HFFc6 (cell line): ENCODE results near the gene TNFRSF18. TPM values are rescaled to one million over a fixed set of nuclear protein-coding genes. Genes with fewer than 3 reads are reported as not detected.

Experiments used
- DNase-seq: peaks from one replicate; pipeline ENCODE4 v3.0.0-alpha.2; 2018
- H3K27ac Mint-ChIP-seq: 2 replicates; pipeline ENCODE4 v1.8.0; 2020; ENCODE audit warnings: mild to moderate bottlenecking, mixed read lengths
- H3K27me3 Mint-ChIP-seq: 2 replicates; pipeline ENCODE4 v1.8.0; 2021; ENCODE audit warnings: mild to moderate bottlenecking, moderate library complexity, mixed read lengths; ENCODE audit not compliant: insufficient read depth
- H3K36me3 Mint-ChIP-seq: 2 replicates; pipeline ENCODE4 v1.8.0; 2021; ENCODE audit warnings: low read depth, mixed read lengths
- H3K4me1 Mint-ChIP-seq: 2 replicates; pipeline ENCODE4 v1.8.0; 2020; ENCODE audit warnings: low read depth, mixed read lengths
- H3K4me3 Mint-ChIP-seq: 2 replicates; pipeline ENCODE4 v1.8.0; 2020; ENCODE audit warnings: mild to moderate bottlenecking, moderate library complexity, mixed read lengths
- H3K9me3 Mint-ChIP-seq: 2 replicates; pipeline ENCODE4 v1.8.0; 2020; ENCODE audit warnings: mild to moderate bottlenecking, mixed read lengths
- total RNA-seq, 6 experiments: library from RNA; stranded (reverse); fragmentation: NEBNext Ultra II Directional; extraction: Animal tissue kit (Norgen Biotek cat#: 25700); gene quantifications; 2 replicates in 1 of 6; 3 replicates in 5 of 6; pipeline ENCODE4 v1.2.3, GENCODE V29; 2021
- TF ChIP-seq, protein P1 (sequence below): fragments of 200-600 bp; sonication (generic); IDR thresholded peaks from 2 replicates; pipeline ENCODE4 v1.5.0; 2021; ENCODE audit warnings: antibody characterized with exemption, mild to moderate bottlenecking

Gene TNFRSF18
- total RNA-seq, 6 experiments from 2014 or later: not detected

DNA sequence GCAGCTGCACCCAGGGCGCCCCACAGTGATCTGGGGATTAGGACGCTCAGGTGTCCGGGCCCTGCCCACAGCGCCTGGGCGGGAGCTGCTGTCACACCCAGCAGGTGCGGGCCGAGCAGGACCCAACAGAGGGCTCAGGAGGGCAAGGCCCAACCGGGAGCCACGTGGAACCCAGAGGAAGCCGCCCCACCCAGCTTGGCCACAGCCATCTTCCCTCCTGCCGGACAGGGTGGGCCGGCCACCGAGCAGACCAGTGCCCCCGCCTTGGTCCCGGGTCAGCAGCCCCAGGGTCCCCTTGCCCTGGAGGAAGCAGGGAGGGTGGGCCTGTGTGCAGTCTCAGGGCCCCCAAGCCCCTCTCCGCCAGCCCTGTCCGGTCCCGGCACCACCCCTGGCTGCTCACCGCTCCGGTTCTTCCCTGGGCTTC lies 39.0 kb downstream of the TNFRSF18 start:
- Mint-ChIP-seq H3K9me3 (no peaks in the 10 kb centered on the region), H3K4me1 (no peaks in the 10 kb centered on the region), H3K4me3 (no peak overlapping the region), H3K27ac (no peak overlapping the region), H3K27me3 (peaks cover 20% of the 10 kb centered on the region), H3K36me3 (no peaks in the 10 kb centered on the region)
- TF ChIP-seq, protein P1, sequence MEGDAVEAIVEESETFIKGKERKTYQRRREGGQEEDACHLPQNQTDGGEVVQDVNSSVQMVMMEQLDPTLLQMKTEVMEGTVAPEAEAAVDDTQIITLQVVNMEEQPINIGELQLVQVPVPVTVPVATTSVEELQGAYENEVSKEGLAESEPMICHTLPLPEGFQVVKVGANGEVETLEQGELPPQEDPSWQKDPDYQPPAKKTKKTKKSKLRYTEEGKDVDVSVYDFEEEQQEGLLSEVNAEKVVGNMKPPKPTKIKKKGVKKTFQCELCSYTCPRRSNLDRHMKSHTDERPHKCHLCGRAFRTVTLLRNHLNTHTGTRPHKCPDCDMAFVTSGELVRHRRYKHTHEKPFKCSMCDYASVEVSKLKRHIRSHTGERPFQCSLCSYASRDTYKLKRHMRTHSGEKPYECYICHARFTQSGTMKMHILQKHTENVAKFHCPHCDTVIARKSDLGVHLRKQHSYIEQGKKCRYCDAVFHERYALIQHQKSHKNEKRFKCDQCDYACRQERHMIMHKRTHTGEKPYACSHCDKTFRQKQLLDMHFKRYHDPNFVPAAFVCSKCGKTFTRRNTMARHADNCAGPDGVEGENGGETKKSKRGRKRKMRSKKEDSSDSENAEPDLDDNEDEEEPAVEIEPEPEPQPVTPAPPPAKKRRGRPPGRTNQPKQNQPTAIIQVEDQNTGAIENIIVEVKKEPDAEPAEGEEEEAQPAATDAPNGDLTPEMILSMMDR: no peak
- no peak for DNase-seq

DNA sequence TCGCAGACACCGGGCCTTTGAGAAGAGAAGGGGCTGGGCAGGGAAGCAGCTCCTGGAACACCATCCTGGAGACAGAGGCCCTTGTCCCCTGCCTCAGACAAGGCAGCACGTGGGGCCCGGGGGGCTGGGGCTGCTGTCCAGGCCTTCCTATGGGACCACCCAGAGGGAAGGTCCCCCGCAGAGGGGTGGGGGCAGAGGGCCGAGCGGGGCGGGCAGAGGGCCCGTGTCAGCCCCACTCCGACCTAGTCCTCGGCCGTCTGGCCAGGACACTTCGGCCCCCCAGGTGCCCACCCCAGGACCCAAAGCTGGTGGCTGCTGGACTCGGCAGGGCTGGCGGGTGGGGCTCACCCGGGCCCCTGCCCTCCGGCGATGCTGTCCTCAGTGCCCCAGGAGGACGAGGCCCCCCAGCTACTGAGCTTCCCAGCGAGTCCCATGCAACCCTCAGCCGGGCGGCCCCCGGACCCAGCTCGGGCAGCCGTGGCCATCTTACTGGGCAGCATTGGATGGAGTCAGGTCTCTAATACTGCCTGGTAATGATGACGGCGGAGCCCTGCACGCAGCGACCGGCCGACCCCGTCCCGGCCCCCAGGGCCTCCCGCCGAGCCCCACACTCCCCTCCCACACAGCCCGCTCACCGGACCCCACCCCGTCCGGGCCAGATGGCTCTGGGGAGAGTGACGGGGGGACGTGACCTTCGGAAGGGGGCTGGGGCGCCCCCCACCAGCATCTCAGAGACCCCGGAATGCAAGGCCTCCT lies 39.6 kb downstream of the TNFRSF18 start:
- Mint-ChIP-seq H3K36me3 (no peaks in the 10 kb centered on the region), H3K9me3 (no peaks in the 10 kb centered on the region), H3K27me3 (peaks cover 18% of the 10 kb centered on the region), H3K4me3 (no peak overlapping the region), H3K4me1 (no peaks in the 10 kb centered on the region), H3K27ac (no peak overlapping the region)
- no peak for DNase-seq
- TF ChIP-seq, protein P1: no peak

DNA sequence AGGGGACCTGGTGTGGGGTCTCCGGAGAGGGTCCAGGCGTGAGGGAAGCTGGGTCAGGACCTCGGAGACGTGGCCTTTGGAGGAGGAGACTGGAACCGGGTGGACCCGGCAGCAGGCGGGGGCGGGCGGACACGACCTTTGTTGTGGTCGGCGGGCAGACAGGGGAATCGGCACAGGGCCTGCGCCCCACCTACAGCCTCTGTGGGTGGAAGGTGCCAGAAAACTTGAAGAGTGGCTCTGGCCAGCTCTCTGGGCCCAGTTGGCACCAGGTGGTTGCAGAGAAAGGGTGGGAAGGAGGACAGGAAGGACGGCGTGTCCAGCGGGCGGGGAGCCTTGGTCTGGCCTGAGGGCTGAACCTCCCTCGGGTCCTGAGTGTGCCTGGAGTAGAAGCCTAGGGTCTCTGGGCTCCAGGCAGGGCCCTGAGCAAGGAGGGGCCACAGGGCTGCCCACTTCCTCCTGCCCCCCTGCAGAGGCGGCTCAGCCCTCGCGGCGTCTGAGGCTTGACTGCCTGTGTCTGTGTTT lies 40.4 kb downstream of the TNFRSF18 start:
- no peaks in the 10 kb centered on the region for H3K36me3 Mint-ChIP-seq
- DNase-seq: no peak
- no peak overlapping the region for H3K4me3 Mint-ChIP-seq
- H3K27ac Mint-ChIP-seq: no peak overlapping the region
- TF ChIP-seq, protein P1: no peak
- H3K9me3 Mint-ChIP-seq: no peaks in the 10 kb centered on the region
- peaks cover 18% of the 10 kb centered on the region for H3K27me3 Mint-ChIP-seq
- H3K4me1 Mint-ChIP-seq: no peaks in the 10 kb centered on the region

DNA sequence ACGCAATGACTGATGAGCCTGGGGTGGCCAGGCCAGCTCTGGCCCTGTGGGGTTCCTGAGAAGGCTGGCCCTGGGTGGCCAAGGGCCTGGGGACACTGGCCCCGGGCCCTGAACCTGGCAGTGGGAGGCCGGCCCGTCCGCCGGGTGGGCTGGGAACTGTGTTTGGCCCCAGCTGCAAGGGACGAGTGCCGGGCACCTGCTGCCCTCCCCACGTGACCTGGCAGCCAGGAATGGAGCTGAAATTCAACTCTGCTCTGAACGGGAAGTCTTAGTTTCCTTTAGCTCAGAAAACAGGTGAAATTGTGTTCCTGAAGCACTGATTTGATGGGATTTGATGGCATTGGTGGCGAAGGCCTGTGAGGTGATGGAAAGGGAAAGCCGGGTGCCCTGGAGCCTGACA lies 40.9 kb downstream of the TNFRSF18 start:
- Mint-ChIP-seq H3K4me3 (no peak overlapping the region), H3K9me3 (no peaks in the 10 kb centered on the region), H3K27me3 (peaks cover 17% of the 10 kb centered on the region), H3K4me1 (no peaks in the 10 kb centered on the region), H3K36me3 (no peaks in the 10 kb centered on the region), H3K27ac (no peak overlapping the region)
- TF ChIP-seq, protein P1: no peak
- DNase-seq: no peak

DNA sequence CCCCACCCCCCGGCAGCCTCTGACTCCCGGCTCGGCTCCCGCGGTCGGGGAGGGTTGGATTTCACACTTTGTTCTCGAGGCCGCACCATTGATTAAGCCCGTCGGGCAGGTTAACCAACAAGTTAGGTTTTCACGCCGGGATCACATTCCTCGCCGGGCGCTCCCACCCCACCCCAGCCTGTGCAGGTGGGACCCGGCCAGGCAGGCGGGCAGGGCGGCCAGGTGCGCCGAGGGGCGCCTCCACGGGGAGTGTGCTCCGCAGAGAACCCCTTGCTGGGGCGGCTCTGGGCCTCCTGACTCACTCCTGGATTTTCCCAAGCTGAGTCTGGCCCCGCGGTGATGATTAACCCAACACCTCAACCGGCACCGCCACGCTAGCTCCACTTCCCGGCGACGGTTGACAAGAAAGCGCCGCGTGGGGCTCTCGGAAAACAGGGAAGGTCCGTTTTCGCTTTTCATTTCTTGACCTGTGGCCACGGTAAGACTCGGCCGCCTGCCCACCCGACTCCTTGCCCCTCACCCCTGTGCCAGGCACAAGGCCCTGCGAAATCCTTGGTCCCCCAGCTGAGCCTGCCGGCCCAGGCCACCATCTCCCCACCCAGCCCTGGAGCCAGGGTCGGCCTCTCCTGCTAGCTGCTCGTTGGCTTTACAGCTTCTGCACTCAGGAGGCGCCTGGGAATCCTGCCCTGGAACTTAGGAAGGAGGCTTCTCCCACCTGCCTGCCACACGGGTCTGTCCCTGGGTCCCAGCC lies 41.5 kb downstream of the TNFRSF18 start:
- no peak for DNase-seq
- peaks cover 14% of the 10 kb centered on the region for H3K27me3 Mint-ChIP-seq
- H3K27ac Mint-ChIP-seq: no peak overlapping the region
- H3K4me3 Mint-ChIP-seq: no peak overlapping the region
- H3K4me1 Mint-ChIP-seq: no peaks in the 10 kb centered on the region
- H3K9me3 Mint-ChIP-seq: no peaks in the 10 kb centered on the region
- TF ChIP-seq, protein P1: no peak
- no peaks in the 10 kb centered on the region for H3K36me3 Mint-ChIP-seq
